PC-3 (cell line): ENCODE measurements around the gene MTHFD1L. TPM values are rescaled to one million over a fixed set of nuclear protein-coding genes. Genes with fewer than 3 reads are reported as not detected.

Experiments
- ATAC-seq: fragments of 200-7000 bp; cut with Tn5 transposase; 2 replicates; pipeline ENCODE4 v1.9.1; 2020; ENCODE audit warnings: mild to moderate bottlenecking, moderate library complexity
- BruUV-seq: library from RNA; stranded (reverse); fragments of 400-500 nt; replicated peaks from 2 replicates; lab custom pipeline; 2021; lab: Mats Ljungman, UMichigan
- CTCF ChIA-PET: fragments of 300-600 bp; sonication (Branson Sonifier 250); formaldehyde crosslinking; loops from one replicate; lab custom pipeline; 2022; ENCODE audit warnings: antibody characterized with exemption; lab: Charles Lee
- POLR2A ChIA-PET: fragments of 300-600 bp; sonication (Branson Sonifier 250); formaldehyde crosslinking; loops from one replicate; lab custom pipeline; 2022; ENCODE audit warnings: antibody characterized with exemption; ENCODE audit not compliant: unreplicated experiment; lab: Charles Lee
- DNase-seq: peaks from one replicate; pipeline ENCODE4 v3.0.0-alpha.2; 2015
- H2AFZ ChIP-seq: fragments of 300-600 bp; sonication (generic); 2 replicates; pipeline ENCODE4 v1.6.0; 2016; ENCODE audit warnings: antibody characterized with exemption, low read length
- H3F3A ChIP-seq: fragments of 300-600 bp; sonication (generic); one replicate; pipeline ENCODE4 v1.6.0; 2017; ENCODE audit warnings: antibody characterized with exemption, low read length, control low read depth, mild to moderate bottlenecking; ENCODE audit not compliant: unreplicated experiment
- H3K27ac ChIP-seq: fragments of 300-600 bp; sonication (generic); 2 replicates; pipeline ENCODE4 v1.5.1; 2016; ENCODE audit warnings: mild to moderate bottlenecking, low read length
- H3K27me3 ChIP-seq: fragments of 300-600 bp; sonication (generic); 2 replicates; pipeline ENCODE4 v1.6.1; 2016; ENCODE audit warnings: low read length, mixed read lengths
- H3K36me3 ChIP-seq: fragments of 300-600 bp; sonication (generic); 2 replicates; pipeline ENCODE4 v1.6.1; 2016; ENCODE audit warnings: low read depth, mixed run types, low read length, mixed read lengths
- H3K4me1 ChIP-seq: fragments of 300-600 bp; sonication (generic); 2 replicates; pipeline ENCODE4 v1.5.1; 2016; ENCODE audit warnings: low read length; ENCODE audit not compliant: insufficient read depth
- H3K4me2 ChIP-seq: fragments of 300-600 bp; sonication (generic); 2 replicates; pipeline ENCODE4 v1.6.0; 2016; ENCODE audit warnings: low read length
- H3K4me3 ChIP-seq: fragments of 300-600 bp; sonication (generic); 2 replicates; pipeline ENCODE4 v1.5.1; 2016; ENCODE audit warnings: mild to moderate bottlenecking, low read length, mixed read lengths
- H3K79me2 ChIP-seq: fragments of 300-600 bp; sonication (generic); 2 replicates; pipeline ENCODE4 v1.6.1; 2017; ENCODE audit warnings: low read length, mixed read lengths
- H3K9ac ChIP-seq: fragments of 300-600 bp; sonication (generic); 2 replicates; pipeline ENCODE4 v1.6.0; 2016; ENCODE audit warnings: mild to moderate bottlenecking, low read length
- H3K9me2 ChIP-seq: fragments of 300-600 bp; sonication (generic); replicated peaks from 2 replicates; pipeline ENCODE4 v1.6.1; 2016; ENCODE audit warnings: mixed run types, low read length, mixed read lengths
- H3K9me3 ChIP-seq: fragments of 300-600 bp; sonication (generic); 2 replicates; pipeline ENCODE4 v1.6.1; 2016; ENCODE audit warnings: low read length, mixed read lengths
- H4K20me1 ChIP-seq: fragments of 300-600 bp; sonication (generic); 2 replicates; pipeline ENCODE4 v1.6.1; 2016; ENCODE audit warnings: low read length, mixed read lengths
- CTCF ChIP-seq: fragments of 300-600 bp; sonication (generic); conservative IDR thresholded peaks from 2 replicates; pipeline ENCODE4 v1.5.1; 2017; ENCODE audit warnings: antibody characterized with exemption, low read depth, mild to moderate bottlenecking, low read length
- EZH2 ChIP-seq: fragments of 300-600 bp; sonication (generic); IDR thresholded peaks from one replicate; pipeline ENCODE4 v1.6.1; 2017; ENCODE audit warnings: antibody characterized with exemption, mild to moderate bottlenecking, low read length; ENCODE audit not compliant: unreplicated experiment
- EZH2phosphoT487 ChIP-seq: fragments of 300-600 bp; sonication (generic); IDR thresholded peaks from 2 replicates; pipeline ENCODE4 v1.6.1; 2018; ENCODE audit warnings: mild to moderate bottlenecking, antibody characterized with exemption, low read length, borderline replicate concordance
- intact Hi-C: fragments of 100-400 bp; cut with micrococcal nuclease; formaldehyde crosslinking; loops from 2 replicates; pipeline ENCODE4 v1.9.0; 2023
- total RNA-seq: library from RNA; depleted of rRNA; stranded (reverse); fragments of >200 nt; gene quantifications from 2 replicates; pipeline ENCODE4 v1.2.3, GENCODE V29; 2014

The MTHFD1L gene
- total RNA-seq, 1 experiment from 2014 or later = 11.9 TPM

- Histone ChIP-seq H3K4me3 (no peak overlapping the region), H3K9ac (peak overlapping the region; percentile 55), H3K79me2 (no peaks in the 10 kb centered on the region), H3K27ac (peak overlapping the region; percentile 94), H2AFZ (no peak overlapping the region), H4K20me1 (no peaks in the 10 kb centered on the region), H3K4me1 (peaks cover 42% of the 10 kb centered on the region), H3K9me2 (no peaks in the 10 kb centered on the region), H3K4me2 (peak overlapping the region; percentile 18), H3K9me3 (no peaks in the 10 kb centered on the region), H3K27me3 (no peaks in the 10 kb centered on the region), H3K36me3 (peaks cover 9% of the 10 kb centered on the region), H3F3A (peaks cover 3% of the 10 kb centered on the region)
- CTCF ChIA-PET = interaction anchor here (1.3 kb wide), 1 partner anchor 12 kb away, joined by 6 read pairs; no protein-coding TSS in a partner anchor
- TF ChIP-seq CTCF (no peak), EZH2phosphoT487 (no peak), EZH2 (no peak)
- POLR2A ChIA-PET = no interaction called here
- intact Hi-C loops = loop anchor here (5.0 kb wide), 1 partner anchor 61 kb away; no protein-coding TSS in a partner anchor
- TSS peak; percentile 76 for BruUV-seq
- ATAC-seq = peak; percentile 59
- DNase-seq = peak; percentile 56
Observed at GRCh38 chr6:151026041-151026663, 160.7 kb downstream of the MTHFD1L start.

- peak overlapping the region; percentile 43; the same call in 1 of the 2 replicates for H3K4me2 ChIP-seq
- H3K9me2 ChIP-seq = no peaks in the 10 kb centered on the region
- ATAC-seq (peak; percentile 81), DNase-seq (peak; percentile 82)
- H3F3A ChIP-seq = peaks cover 3% of the 10 kb centered on the region
- CTCF ChIA-PET = interaction anchor here (0.6 to 1.0 kb wide), 2 partner anchors 123 to 297 kb away, joined by 4 to 6 read pairs; no protein-coding TSS in a partner anchor
- peak overlapping the region; percentile 60 for H3K9ac ChIP-seq
- TF ChIP-seq CTCF (no peak), EZH2phosphoT487 (no peak), EZH2 (no peak)
- H3K27ac ChIP-seq = peak overlapping the region; percentile 94
- no peak overlapping the region for H3K4me3 ChIP-seq
- H3K9me3 ChIP-seq = no peaks in the 10 kb centered on the region
- H3K27me3 ChIP-seq = no peaks in the 10 kb centered on the region
- intact Hi-C loops = loop anchor here (5.0 kb wide), 1 partner anchor 60 kb away; no protein-coding TSS in a partner anchor
- no peak overlapping the region for H2AFZ ChIP-seq
- H4K20me1 ChIP-seq = no peaks in the 10 kb centered on the region
- peaks cover 9% of the 10 kb centered on the region for H3K36me3 ChIP-seq
- POLR2A ChIA-PET = interaction anchor here (0.5 to 0.6 kb wide), 4 partner anchors 9 to 314 kb away, joined by 3 to 8 read pairs (median 5); no protein-coding TSS in a partner anchor
- peaks cover 34% of the 10 kb centered on the region for H3K4me1 ChIP-seq
- no TSS peak for BruUV-seq
- no peaks in the 10 kb centered on the region for H3K79me2 ChIP-seq
Observed at GRCh38 chr6:151027295-151027747, 161.8 kb downstream of the MTHFD1L start.
